NT2/D1 (cell line): Measurements from ENCODE around the gene DCBLD2.
A peak's percentile ranks its signal among the peaks of the same experiment; 100 is the strongest.

ENCODE experiments used
- DNase-seq: peaks from one replicate; pipeline ENCODE4 v3.0.0-alpha.2; 2011; ENCODE audit warnings: low read depth, low spot score
- H3K27me3 ChIP-seq: 2 replicates; pipeline ENCODE4 v1.6.0; 2011; ENCODE audit warnings: mild to moderate bottlenecking; ENCODE audit not compliant: insufficient read length, insufficient read depth
- H3K36me3 ChIP-seq: 2 replicates; pipeline ENCODE4 v1.6.1; 2011; ENCODE audit warnings: mild to moderate bottlenecking, low read length, mixed read lengths; ENCODE audit not compliant: insufficient read depth, insufficient read length
- H3K4me1 ChIP-seq: 2 replicates; pipeline ENCODE4 v1.5.1; 2011; ENCODE audit not compliant: insufficient read depth, insufficient read length
- H3K4me3 ChIP-seq: 2 replicates; pipeline ENCODE4 v1.5.1; 2011; ENCODE audit warnings: low read depth; ENCODE audit not compliant: insufficient read length
- H3K9ac ChIP-seq: 2 replicates; pipeline ENCODE4 v1.6.0; 2011; ENCODE audit warnings: low read depth; ENCODE audit not compliant: insufficient read length
- H3K9me3 ChIP-seq: 2 replicates; pipeline ENCODE4 v1.5.1; 2011; ENCODE audit warnings: mild to moderate bottlenecking, low read length; ENCODE audit not compliant: insufficient read depth
- SUZ12 ChIP-seq: IDR thresholded peaks from 2 replicates; pipeline ENCODE4 v1.6.1; 2011; ENCODE audit not compliant: insufficient read length, insufficient read depth; ENCODE audit errors: extremely low read depth
- YY1 ChIP-seq: IDR thresholded peaks from 2 replicates; pipeline ENCODE4 v1.6.1; 2011; ENCODE audit not compliant: insufficient read length, insufficient read depth
- ZNF274 ChIP-seq: IDR thresholded peaks from 2 replicates; pipeline ENCODE4 v1.6.1; 2011; ENCODE audit warnings: mild to moderate bottlenecking, low read depth, low read length

The DCBLD2 gene

GRCh38 chr3:98917608-98918007 lies 16.1 kb upstream of the DCBLD2 start:
- H3K9me3 ChIP-seq, result no peaks in the 10 kb centered on the region
- no peak overlapping the region for H3K9ac ChIP-seq
- H3K36me3 ChIP-seq, result no peaks in the 10 kb centered on the region
- no peak for TF ChIP-seq YY1
- TF ChIP-seq SUZ12, result no peak
- TF ChIP-seq ZNF274, result no peak
- H3K27me3 ChIP-seq, result no peaks in the 10 kb centered on the region
- no peak for DNase-seq
- H3K4me1 ChIP-seq, result no peaks in the 10 kb centered on the region
- H3K4me3 ChIP-seq, result no peak overlapping the region

GRCh38 chr3:98914210-98915080 lies 12.9 kb upstream of the DCBLD2 start:
- H3K4me3 ChIP-seq, result no peak overlapping the region
- H3K36me3 ChIP-seq, result no peaks in the 10 kb centered on the region
- H3K27me3 ChIP-seq, result no peaks in the 10 kb centered on the region
- H3K9ac ChIP-seq, result no peak overlapping the region
- no peak for DNase-seq
- no peaks in the 10 kb centered on the region for H3K9me3 ChIP-seq
- no peaks in the 10 kb centered on the region for H3K4me1 ChIP-seq
- TF ChIP-seq SUZ12 (no peak), ZNF274 (no peak), YY1 (no peak)

- no peak overlapping the region for H3K9ac ChIP-seq
- no peaks in the 10 kb centered on the region for H3K9me3 ChIP-seq
- no peaks in the 10 kb centered on the region for H3K36me3 ChIP-seq
- H3K4me3 ChIP-seq, result no peak overlapping the region
- H3K27me3 ChIP-seq, result no peaks in the 10 kb centered on the region
- no peak for TF ChIP-seq YY1
- no peak for TF ChIP-seq ZNF274
- no peak for TF ChIP-seq SUZ12
- no peak for DNase-seq
- H3K4me1 ChIP-seq, result no peaks in the 10 kb centered on the region
These were observed 11.0 kb upstream of the DCBLD2 start for GRCh38 chr3:98912448-98912847.

- Histone ChIP-seq H3K4me3 (no peak overlapping the region), H3K27me3 (no peaks in the 10 kb centered on the region), H3K36me3 (no peaks in the 10 kb centered on the region), H3K4me1 (no peaks in the 10 kb centered on the region), H3K9me3 (no peaks in the 10 kb centered on the region), H3K9ac (no peak overlapping the region)
- DNase-seq, result no peak
- no peak for TF ChIP-seq YY1
These were observed 4.7 kb upstream of the DCBLD2 start for GRCh38 chr3:98906230-98906629.

- H3K4me3 ChIP-seq, result no peak overlapping the region
- H3K9ac ChIP-seq, result no peak overlapping the region
- no peaks in the 10 kb centered on the region for H3K27me3 ChIP-seq
- no peaks in the 10 kb centered on the region for H3K4me1 ChIP-seq
- peaks cover 3% of the 10 kb centered on the region for H3K36me3 ChIP-seq
- DNase-seq, result no peak
- H3K9me3 ChIP-seq, result no peaks in the 10 kb centered on the region
- TF ChIP-seq YY1, result no peak
- TF ChIP-seq ZNF274, result no peak
- no peak for TF ChIP-seq SUZ12
These were observed 2.4 kb upstream of the DCBLD2 start for GRCh38 chr3:98903705-98904481.

GRCh38 chr3:98903099-98903498 lies 1.6 kb upstream of the DCBLD2 start:
- peaks cover 3% of the 10 kb centered on the region for H3K36me3 ChIP-seq
- no peaks in the 10 kb centered on the region for H3K27me3 ChIP-seq
- no peaks in the 10 kb centered on the region for H3K9me3 ChIP-seq
- no peak overlapping the region for H3K9ac ChIP-seq
- H3K4me1 ChIP-seq, result no peaks in the 10 kb centered on the region
- no peak for TF ChIP-seq ZNF274
- TF ChIP-seq YY1, result no peak
- no peak for TF ChIP-seq SUZ12
- no peak for DNase-seq
- no peak overlapping the region for H3K4me3 ChIP-seq

GRCh38 chr3:98902351-98902740 lies 851 bp upstream of the DCBLD2 start:
- H3K9me3 ChIP-seq, result no peaks in the 10 kb centered on the region
- peaks cover 3% of the 10 kb centered on the region for H3K36me3 ChIP-seq
- TF ChIP-seq SUZ12 (no peak), YY1 (no peak), ZNF274 (no peak)
- DNase-seq, result no peak
- no peaks in the 10 kb centered on the region for H3K4me1 ChIP-seq
- H3K27me3 ChIP-seq, result no peaks in the 10 kb centered on the region
- peak overlapping the region; percentile 65 for H3K9ac ChIP-seq
- H3K4me3 ChIP-seq, result peak overlapping the region; percentile 38
